SU-DHL-6 (cell line): Measurements from ENCODE around the gene LRRC71.

Experiments used
- H2AFZ ChIP-seq: fragments of 200-600 bp; sonication (generic); 2 replicates; pipeline ENCODE4 v1.6.1; 2014; ENCODE audit warnings: low read depth, mild to moderate bottlenecking, moderate library complexity, mixed read lengths, antibody characterized with exemption, low read length; ENCODE audit not compliant: severe bottlenecking
- H3F3A ChIP-seq: fragments of 200-600 bp; shearing (Covaris generic); 2 replicates; pipeline ENCODE4 v1.6.0; 2016; ENCODE audit warnings: antibody characterized with exemption, mild to moderate bottlenecking; ENCODE audit not compliant: insufficient read depth
- H3K27ac ChIP-seq: fragments of 200-600 bp; sonication (generic); 2 replicates; pipeline ENCODE4 v1.5.1; 2016; ENCODE audit warnings: low read depth, mild to moderate bottlenecking, low read length, moderate library complexity, mixed read lengths
- H3K27me3 ChIP-seq: fragments of 200-600 bp; sonication (generic), shearing (Covaris generic); 2 replicates; pipeline ENCODE4 v1.6.0; 2014; ENCODE audit warnings: mild to moderate bottlenecking, low read length
- H3K36me3 ChIP-seq: fragments of 200-600 bp; sonication (generic); 2 replicates; pipeline ENCODE4 v1.6.1; 2014; ENCODE audit warnings: mild to moderate bottlenecking, low read length, mixed read lengths
- H3K4me2 ChIP-seq: fragments of 300-600, 200-600 bp; shearing (Covaris generic), sonication (generic); 2 replicates; pipeline ENCODE4 v1.6.0; 2014; ENCODE audit warnings: low read length, low read depth, mild to moderate bottlenecking; ENCODE audit not compliant: poor library complexity, severe bottlenecking
- H3K4me3 ChIP-seq: fragments of 200-600 bp; sonication (generic); 2 replicates; pipeline ENCODE4 v1.5.1; 2014; ENCODE audit warnings: antibody characterized with exemption, low read length, mild to moderate bottlenecking, mixed read lengths; ENCODE audit not compliant: insufficient read depth, poor library complexity, severe bottlenecking
- H3K79me2 ChIP-seq: fragments of 200-600 bp; sonication (generic); 2 replicates; pipeline ENCODE4 v1.6.1; 2014; ENCODE audit warnings: mild to moderate bottlenecking, low read length, moderate library complexity; ENCODE audit not compliant: insufficient read depth
- H3K9ac ChIP-seq: fragments of 200-600 bp; sonication (generic); 2 replicates; pipeline ENCODE4 v1.7.0; 2014; ENCODE audit warnings: mild to moderate bottlenecking, low read length
- H3K9me2 ChIP-seq: fragments of 200-600 bp; sonication (generic); replicated peaks from 2 replicates; pipeline ENCODE4 v1.6.1; 2014; ENCODE audit warnings: low read length; ENCODE audit not compliant: insufficient read depth
- H3K9me3 ChIP-seq: fragments of 200-600 bp; sonication (generic); 2 replicates; pipeline ENCODE4 v1.6.1; 2014; ENCODE audit warnings: low read length, mixed read lengths; ENCODE audit not compliant: insufficient read depth
- H4K20me1 ChIP-seq: fragments of 200-600 bp; sonication (generic); 2 replicates; pipeline ENCODE4 v1.6.1; 2014; ENCODE audit warnings: low read depth, mild to moderate bottlenecking, antibody characterized with exemption, low read length, moderate library complexity, mixed read lengths
- CTCF ChIP-seq: fragments of 200-600 bp; sonication (generic); IDR thresholded peaks from one replicate; pipeline ENCODE4 v1.5.1; 2017; ENCODE audit warnings: antibody characterized with exemption, mild to moderate bottlenecking, low read length, moderate library complexity; ENCODE audit not compliant: insufficient read depth, poor library complexity, severe bottlenecking
- EZH2phosphoT487 ChIP-seq: fragments of 200-600 bp; sonication (generic), shearing (Covaris generic); conservative IDR thresholded peaks from 2 replicates; pipeline ENCODE4 v1.6.1; 2018; ENCODE audit warnings: mild to moderate bottlenecking, antibody characterized with exemption, low read length, moderate library complexity, mixed read lengths

Gene LRRC71

GRCh38 chr1:156898971-156899664, 21.3 kb upstream of the LRRC71 start:
- Histone ChIP-seq H2AFZ (no peak overlapping the region), H3K36me3 (no peaks in the 10 kb centered on the region), H3K9ac (no peak overlapping the region), H3K79me2 (no peaks in the 10 kb centered on the region), H3K27ac (no peak overlapping the region), H4K20me1 (no peaks in the 10 kb centered on the region), H3K9me2 (no peaks in the 10 kb centered on the region), H3K4me2 (no peak overlapping the region), H3K4me3 (no peak overlapping the region), H3F3A (no peaks in the 10 kb centered on the region), H3K9me3 (no peaks in the 10 kb centered on the region), H3K27me3 (0 out of 2 replicates have a peak, but pooled peaks cover 2% of the 10 kb centered on the region)
- no peak for TF ChIP-seq EZH2phosphoT487
- TF ChIP-seq CTCF = no peak

- Histone ChIP-seq H3F3A (no peaks in the 10 kb centered on the region), H3K9me2 (no peaks in the 10 kb centered on the region), H3K36me3 (no peaks in the 10 kb centered on the region), H3K4me2 (no peak overlapping the region), H3K79me2 (no peaks in the 10 kb centered on the region), H3K4me3 (no peak overlapping the region), H3K9ac (no peak overlapping the region), H3K9me3 (no peaks in the 10 kb centered on the region), H3K27ac (no peak overlapping the region), H3K27me3 (0 out of 2 replicates have a peak, but pooled peaks cover 2% of the 10 kb centered on the region), H2AFZ (no peak overlapping the region), H4K20me1 (no peaks in the 10 kb centered on the region)
- TF ChIP-seq EZH2phosphoT487 (no peak), CTCF (no peak)
Observed at GRCh38 chr1:156899956-156900718, 20.3 kb upstream of the LRRC71 start.

GRCh38 chr1:156900896-156901589, 19.4 kb upstream of the LRRC71 start:
- TF ChIP-seq EZH2phosphoT487 (no peak), CTCF (no peak)
- no peaks in the 10 kb centered on the region for H3F3A ChIP-seq
- H3K79me2 ChIP-seq = no peaks in the 10 kb centered on the region
- H3K27me3 ChIP-seq = no peaks in the 10 kb centered on the region
- no peaks in the 10 kb centered on the region for H4K20me1 ChIP-seq
- no peak overlapping the region for H2AFZ ChIP-seq
- no peak overlapping the region for H3K4me2 ChIP-seq
- H3K36me3 ChIP-seq = no peaks in the 10 kb centered on the region
- H3K27ac ChIP-seq = no peak overlapping the region
- no peak overlapping the region for H3K9ac ChIP-seq
- H3K4me3 ChIP-seq = no peak overlapping the region
- H3K9me2 ChIP-seq = no peaks in the 10 kb centered on the region
- H3K9me3 ChIP-seq = no peaks in the 10 kb centered on the region
